ENCODE measurements around the gene ANKRD10.

- no peak for TF ChIP-seq POLR2A (IDR thresholded peaks at IDR 0.05)
- TF ChIP-seq CTCF (IDR thresholded peaks at IDR 0.05), result no peak
Observed at GRCh38 chr13:110904748-110905147, 10.1 kb downstream of the ANKRD10 start.
